ENCODE data around the gene NFE2L1. TPM values are rescaled to one million over a fixed set of nuclear protein-coding genes. Genes with fewer than 3 reads are reported as not detected.

NFE2L1 gene
- total and polyA plus RNA-seq, 9 of the 15 experiments (the other 6 are each of a cell fraction or from before 2014, with no cell fraction given): 2.0 to 68.6 (median 39.7) TPM

DNA sequence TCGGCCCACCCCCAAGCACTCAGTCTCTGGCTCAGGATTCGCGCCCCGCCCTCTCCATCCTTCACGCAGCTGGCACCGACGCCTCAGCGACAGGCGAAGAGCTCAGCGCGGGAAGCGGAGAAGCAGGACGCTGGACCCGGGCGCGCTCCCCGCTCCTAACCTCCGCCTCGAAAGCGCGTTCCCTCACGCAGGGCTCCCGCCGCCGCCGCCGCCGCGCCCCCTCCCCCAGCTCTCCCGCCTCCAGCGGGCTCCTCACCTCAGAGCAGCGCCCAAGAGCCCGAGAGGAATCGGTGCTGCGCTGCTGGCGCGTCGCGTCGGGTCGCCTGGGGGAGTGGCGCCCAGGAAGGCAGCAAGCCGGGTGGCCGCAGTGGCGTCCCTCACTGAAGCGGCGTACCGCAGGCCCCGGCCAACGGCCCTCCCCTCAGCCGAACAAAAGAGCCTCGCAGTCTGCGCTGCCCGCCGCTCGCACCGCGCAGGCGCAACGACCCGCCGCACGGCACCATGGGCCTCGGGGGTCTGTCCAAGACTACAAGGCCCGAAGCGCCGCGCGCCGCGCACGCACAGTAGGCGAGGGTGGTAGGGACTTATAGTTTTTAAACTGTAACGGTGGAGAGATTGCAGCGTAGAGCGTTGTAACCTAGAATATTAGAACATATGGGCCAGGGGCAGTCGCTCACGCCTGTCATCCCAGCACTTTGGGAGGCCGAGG is 53.0 kb downstream of the NFE2L1 start, which contains the start of gene CBX1 (continued):
- TF ChIP-seq, protein P1, sequence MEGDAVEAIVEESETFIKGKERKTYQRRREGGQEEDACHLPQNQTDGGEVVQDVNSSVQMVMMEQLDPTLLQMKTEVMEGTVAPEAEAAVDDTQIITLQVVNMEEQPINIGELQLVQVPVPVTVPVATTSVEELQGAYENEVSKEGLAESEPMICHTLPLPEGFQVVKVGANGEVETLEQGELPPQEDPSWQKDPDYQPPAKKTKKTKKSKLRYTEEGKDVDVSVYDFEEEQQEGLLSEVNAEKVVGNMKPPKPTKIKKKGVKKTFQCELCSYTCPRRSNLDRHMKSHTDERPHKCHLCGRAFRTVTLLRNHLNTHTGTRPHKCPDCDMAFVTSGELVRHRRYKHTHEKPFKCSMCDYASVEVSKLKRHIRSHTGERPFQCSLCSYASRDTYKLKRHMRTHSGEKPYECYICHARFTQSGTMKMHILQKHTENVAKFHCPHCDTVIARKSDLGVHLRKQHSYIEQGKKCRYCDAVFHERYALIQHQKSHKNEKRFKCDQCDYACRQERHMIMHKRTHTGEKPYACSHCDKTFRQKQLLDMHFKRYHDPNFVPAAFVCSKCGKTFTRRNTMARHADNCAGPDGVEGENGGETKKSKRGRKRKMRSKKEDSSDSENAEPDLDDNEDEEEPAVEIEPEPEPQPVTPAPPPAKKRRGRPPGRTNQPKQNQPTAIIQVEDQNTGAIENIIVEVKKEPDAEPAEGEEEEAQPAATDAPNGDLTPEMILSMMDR (IDR thresholded peaks at IDR 0.05 in 2 of 3, conservative IDR thresholded peaks at IDR 0.05 in 1 of 3; ENCODE audit: insufficient read depth in 2 of 3, low read depth in 1 of 3, low read length in 3 of 3): no peak
- TF ChIP-seq RBM22 (IDR thresholded peaks at IDR 0.05; ENCODE audit: low read depth, low read length, poor library complexity, severe bottlenecking) (no peak), THRAP3 (IDR thresholded peaks at IDR 0.05; ENCODE audit: borderline replicate concordance) (no peak), PYGO2 (tag; IDR thresholded peaks at IDR 0.05) (no peak), SMC3 (conservative IDR thresholded peaks at IDR 0.05; ENCODE audit: insufficient read depth, low read depth, low read length) (no peak), ZNF785 (CRISPR knock-in tag; IDR thresholded peaks at IDR 0.05) (no peak), EZH2 (IDR thresholded peaks at IDR 0.05; ENCODE audit: borderline replicate concordance, low read depth, low read length) (no peak), PHF21A (IDR thresholded peaks at IDR 0.05; ENCODE audit: borderline replicate concordance, low read depth) (no peak), ZNF551 (CRISPR knock-in tag; IDR thresholded peaks at IDR 0.05) (no peak), KAT7 (CRISPR knock-in tag; IDR thresholded peaks at IDR 0.05; ENCODE audit: borderline replicate concordance) (0 out of 2 replicates have a peak, but pooled peaks have one; percentile 46), ZBTB1 (CRISPR knock-in tag; IDR thresholded peaks at IDR 0.05; ENCODE audit: borderline replicate concordance, low read depth) (no peak; the same call in 1 of the 2 replicates), BACH1 (tag; IDR thresholded peaks at IDR 0.05) (no peak), ZNF695 (CRISPR knock-in tag; IDR thresholded peaks at IDR 0.05) (no peak), SPI1 (IDR thresholded peaks at IDR 0.05; ENCODE audit: borderline replicate concordance, low read depth, low read length) (no peak), MCM5 (IDR thresholded peaks at IDR 0.05; ENCODE audit: low read depth) (no peak), RFX1 (IDR thresholded peaks at IDR 0.05) (no peak), ETV5 (CRISPR knock-in tag; IDR thresholded peaks at IDR 0.05; ENCODE audit: low read depth) (peak; percentile 32; the same call in 1 of the 2 replicates), ZNF445 (CRISPR knock-in tag; IDR thresholded peaks at IDR 0.05; ENCODE audit: low read depth) (no peak), ASH1L (IDR thresholded peaks at IDR 0.05; ENCODE audit: borderline replicate concordance, low read depth, partially characterized antibody) (no peak), NR2C2 (CRISPR knock-in tag; IDR thresholded peaks at IDR 0.05) (peak; percentile 85), NR2C2 (tag; IDR thresholded peaks at IDR 0.05) (peak; percentile 93), ZNF41 (CRISPR knock-in tag; conservative IDR thresholded peaks at IDR 0.05) (no peak), CTBP1 (IDR thresholded peaks at IDR 0.05; ENCODE audit: borderline replicate concordance) (peak; percentile 91), BRD9 (IDR thresholded peaks at IDR 0.05; ENCODE audit: low read depth, partially characterized antibody) (no peak)
- TF ChIP-seq, protein P2, sequence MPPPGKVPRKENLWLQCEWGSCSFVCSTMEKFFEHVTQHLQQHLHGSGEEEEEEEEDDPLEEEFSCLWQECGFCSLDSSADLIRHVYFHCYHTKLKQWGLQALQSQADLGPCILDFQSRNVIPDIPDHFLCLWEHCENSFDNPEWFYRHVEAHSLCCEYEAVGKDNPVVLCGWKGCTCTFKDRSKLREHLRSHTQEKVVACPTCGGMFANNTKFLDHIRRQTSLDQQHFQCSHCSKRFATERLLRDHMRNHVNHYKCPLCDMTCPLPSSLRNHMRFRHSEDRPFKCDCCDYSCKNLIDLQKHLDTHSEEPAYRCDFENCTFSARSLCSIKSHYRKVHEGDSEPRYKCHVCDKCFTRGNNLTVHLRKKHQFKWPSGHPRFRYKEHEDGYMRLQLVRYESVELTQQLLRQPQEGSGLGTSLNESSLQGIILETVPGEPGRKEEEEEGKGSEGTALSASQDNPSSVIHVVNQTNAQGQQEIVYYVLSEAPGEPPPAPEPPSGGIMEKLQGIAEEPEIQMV (tag; conservative IDR thresholded peaks at IDR 0.05; ENCODE audit: low read depth): no peak
